Measurements from ENCODE around the gene PCDHGA9.
"Not testable (repeated sequence)": the region's sequence is repeated elsewhere in the genome, so short reads cannot be mapped to it uniquely, and the experiment has no call there.

Gene PCDHGA9

GRCh38 chr5:141384471-141385267, 17.9 kb upstream of the PCDHGA9 start:
- no peak for DNase-seq

GRCh38 chr5:141387557-141388311, 14.8 kb upstream of the PCDHGA9 start, which contains the start of gene PCDHGB4:
Gene PCDHGB4 (plus strand): TSS chr5:141387698. CDS start chr5:141387885, 187 bp downstream.
- not testable (repeated sequence) for DNase-seq

- DNase-seq, result no peak
Observed at GRCh38 chr5:141388661-141389060, 13.9 kb upstream of the PCDHGA9 start.

GRCh38 chr5:141389153-141390042, 13.2 kb upstream of the PCDHGA9 start:
- DNase-seq, result no peak

- DNase-seq, result no peak
Observed at GRCh38 chr5:141392429-141393198, 10.0 kb upstream of the PCDHGA9 start, which contains the start of gene PCDHGA8. Gene PCDHGA8 (plus strand): TSS chr5:141392633. CDS start chr5:141392814, 181 bp downstream.

- no peak for DNase-seq
Observed at GRCh38 chr5:141393267-141393666, 9.3 kb upstream of the PCDHGA9 start.

- DNase-seq, result not testable (repeated sequence)
Observed at GRCh38 chr5:141394401-141395187, 8.0 kb upstream of the PCDHGA9 start.

- DNase-seq, result not testable (repeated sequence)
Observed at GRCh38 chr5:141397756-141398551, 4.6 kb upstream of the PCDHGA9 start, which contains the start of gene PCDHGB5. Gene PCDHGB5 (plus strand): TSS chr5:141397947. CDS start chr5:141398128, 181 bp downstream.

- no peak for DNase-seq
Observed at GRCh38 chr5:141398608-141399007, 4.0 kb upstream of the PCDHGA9 start.

GRCh38 chr5:141399555-141400258, 2.9 kb upstream of the PCDHGA9 start:
- DNase-seq, result no peak

GRCh38 chr5:141403387-141403786, 809 bp downstream of the PCDHGA9 start:
- no peak for DNase-seq

GRCh38 chr5:141407790-141408505, 5.4 kb downstream of the PCDHGA9 start, which contains the start of gene PCDHGB6:
Gene PCDHGB6 (plus strand): TSS chr5:141408021. CDS start chr5:141408203, 182 bp downstream.
- not testable (repeated sequence) for DNase-seq

GRCh38 chr5:141409598-141410306, 7.2 kb downstream of the PCDHGA9 start:
- no peak for DNase-seq

- DNase-seq, result no peak
Observed at GRCh38 chr5:141411575-141411974, 9.0 kb downstream of the PCDHGA9 start.

- DNase-seq, result no peak
Observed at GRCh38 chr5:141412854-141413539, 10.4 kb downstream of the PCDHGA9 start, which contains the start of gene PCDHGA10. Gene PCDHGA10 (plus strand): TSS chr5:141412987. CDS start chr5:141413176, 189 bp downstream.

- no peak for DNase-seq
Observed at GRCh38 chr5:141413540-141414069, 11.0 kb downstream of the PCDHGA9 start.
